Mucosa of gallbladder (tissue), 1 donor: ENCODE results near the gene AFF3. TPM values are rescaled to one million over a fixed set of nuclear protein-coding genes. Genes with fewer than 3 reads are reported as not detected.
"Not testable (repeated sequence)": the region's sequence is repeated elsewhere in the genome, so short reads cannot be mapped to it uniquely, and the experiment has no call there.

Experiments
- DNase-seq: peaks from one replicate; pipeline ENCODE4 v3.0.0-alpha.2; 2020; ENCODE audit warnings: low spot score
- total RNA-seq: library from RNA; stranded (reverse); gene quantifications from one replicate; pipeline ENCODE4 v1.2.1, GENCODE V29; 2021
- donor health status: DM: no; HTN: no; CAD: no.

The AFF3 gene
- total RNA-seq, 1 donor from 2014 or later, result 9.1 TPM

GRCh38 chr2:100151310-100151709, 8.9 kb upstream of the AFF3 start:
- DNase-seq, result no peak

GRCh38 chr2:100148883-100149282, 6.5 kb upstream of the AFF3 start:
- no peak for DNase-seq

- no peak for DNase-seq
Observed at GRCh38 chr2:100146657-100146960, 4.2 kb upstream of the AFF3 start.

- no peak for DNase-seq
Observed at GRCh38 chr2:100145893-100146656, 3.7 kb upstream of the AFF3 start.

GRCh38 chr2:100143286-100143685, 896 bp upstream of the AFF3 start:
- no peak for DNase-seq

GRCh38 chr2:100141906-100142305, 484 bp downstream of the AFF3 start:
- DNase-seq, result no peak

DNA sequence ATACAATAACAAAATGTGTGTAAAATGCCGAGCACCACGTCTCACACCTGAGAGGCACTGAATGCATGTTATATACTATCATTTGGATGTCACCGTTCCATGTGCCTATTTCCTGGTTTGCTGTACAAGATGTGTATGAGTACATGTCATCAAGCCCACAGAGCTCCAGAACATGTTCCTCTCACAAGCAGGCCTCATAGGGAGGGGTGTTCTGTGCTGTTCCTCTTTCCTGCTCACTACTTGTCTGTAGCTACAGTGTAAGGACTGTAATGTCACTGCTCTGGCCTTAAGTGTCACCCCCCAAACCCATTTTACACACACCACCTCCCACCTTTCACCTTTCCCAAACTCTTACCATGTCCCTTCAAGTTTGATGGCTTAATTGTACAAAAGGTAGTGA, 1.8 kb downstream of the AFF3 start:
- DNase-seq, result no peak

- no peak for DNase-seq
Observed at GRCh38 chr2:100137866-100138570, 4.4 kb downstream of the AFF3 start.

GRCh38 chr2:100137318-100137717, 5.1 kb downstream of the AFF3 start:
- no peak for DNase-seq

DNA sequence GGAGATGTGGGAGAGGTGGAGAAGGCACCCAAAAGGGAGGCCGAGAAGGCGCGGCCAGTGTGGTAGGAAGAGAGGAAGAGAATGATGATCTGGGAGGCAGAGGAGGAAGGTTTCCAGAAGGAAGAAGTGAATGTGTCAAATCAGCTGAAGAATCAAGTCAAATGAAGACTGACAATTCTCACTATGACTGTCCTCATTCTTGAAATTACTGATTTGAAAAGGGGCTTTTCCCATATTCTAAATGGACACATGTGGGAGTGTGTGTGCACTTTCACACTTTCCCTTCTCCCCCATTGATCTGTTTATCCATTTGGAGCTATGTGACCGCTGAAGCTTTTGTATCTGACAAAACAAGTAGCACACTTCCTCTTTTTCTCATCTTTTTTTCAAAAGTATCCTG, 6.1 kb downstream of the AFF3 start:
- DNase-seq, result no peak

GRCh38 chr2:100135415-100135814, 7.0 kb downstream of the AFF3 start:
- DNase-seq, result no peak

DNA sequence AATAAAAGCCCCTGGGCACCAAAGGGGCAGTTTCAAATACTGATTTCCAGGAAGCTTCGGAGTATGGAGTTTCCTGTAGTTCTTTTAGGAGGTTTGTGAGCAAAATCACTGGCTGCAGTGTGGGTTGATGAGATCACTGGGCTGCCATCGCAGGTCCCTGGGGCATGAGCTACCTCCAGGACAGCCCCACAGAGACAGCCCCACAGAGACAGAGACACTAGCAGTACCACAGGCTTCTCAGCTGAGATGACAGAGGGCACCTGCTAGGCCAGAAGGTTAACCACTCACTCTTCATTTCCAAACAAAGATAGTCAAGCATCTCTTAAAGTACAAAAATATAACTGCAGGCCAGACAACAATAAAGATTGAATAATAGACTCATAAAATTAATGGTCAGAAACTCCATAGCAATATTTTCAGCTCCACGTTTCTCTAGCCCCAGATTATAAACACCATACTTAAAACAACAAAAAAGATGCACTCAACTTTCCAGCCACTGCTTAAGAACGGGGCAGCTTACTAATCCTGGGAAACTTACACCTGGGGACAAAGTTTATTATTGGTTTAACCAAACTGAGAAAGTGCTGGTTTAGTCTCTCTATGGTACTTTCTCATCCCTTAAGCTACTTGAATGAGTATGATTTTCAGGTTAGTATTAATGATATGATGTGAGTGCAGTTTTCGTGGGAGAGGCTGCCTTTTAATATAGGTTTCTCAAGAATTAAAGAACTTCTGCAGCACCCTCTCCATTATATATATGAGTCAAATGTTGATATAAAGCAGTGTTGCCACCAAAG, 11.6 kb downstream of the AFF3 start:
- no peak for DNase-seq

DNA sequence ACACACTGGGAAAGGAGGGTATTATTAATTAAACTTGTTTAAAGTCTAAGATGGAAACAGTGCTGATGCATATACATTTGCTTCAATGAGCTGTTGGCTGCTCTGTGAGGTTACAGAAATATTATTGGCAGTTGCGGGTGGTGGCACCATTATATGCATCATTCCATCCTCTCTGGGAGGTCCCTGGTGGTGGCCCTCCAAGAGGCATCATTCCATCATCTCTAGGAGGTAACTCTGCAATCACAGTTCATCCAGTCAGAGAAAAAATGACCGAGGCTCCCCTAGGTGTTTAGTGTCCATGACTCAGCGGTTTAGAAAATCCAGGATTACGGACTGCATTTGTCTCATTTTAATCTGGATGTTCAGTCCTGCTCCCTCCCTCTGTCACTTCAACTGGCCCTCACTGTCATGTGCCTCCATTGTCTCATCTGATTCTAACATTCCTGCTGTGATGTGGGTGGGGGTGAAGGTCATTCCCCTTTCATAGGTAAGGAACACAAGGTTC, 15.4 kb downstream of the AFF3 start:
- DNase-seq, result no peak

- DNase-seq, result no peak
Observed at GRCh38 chr2:100126201-100126600, 16.2 kb downstream of the AFF3 start.

DNA sequence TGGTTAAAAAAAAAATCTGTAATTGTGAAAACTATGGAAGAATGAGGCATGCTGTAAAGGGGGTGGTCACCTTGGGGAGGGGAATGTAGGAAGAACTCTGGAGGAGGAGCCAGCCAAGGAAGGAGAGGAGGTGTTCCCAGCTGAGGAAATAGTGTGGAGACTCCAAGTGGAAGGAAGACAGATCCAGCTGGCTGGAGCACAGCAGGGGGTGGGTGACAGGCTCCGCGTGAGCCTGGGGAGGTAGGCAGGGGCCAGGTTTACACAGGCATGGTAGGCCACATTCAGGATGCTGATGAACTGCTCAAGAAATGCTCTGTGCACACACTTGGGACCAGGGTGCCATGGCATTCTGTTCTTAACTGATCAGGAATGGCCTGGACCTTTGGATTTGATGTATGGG, 16.8 kb downstream of the AFF3 start:
- no peak for DNase-seq

DNA sequence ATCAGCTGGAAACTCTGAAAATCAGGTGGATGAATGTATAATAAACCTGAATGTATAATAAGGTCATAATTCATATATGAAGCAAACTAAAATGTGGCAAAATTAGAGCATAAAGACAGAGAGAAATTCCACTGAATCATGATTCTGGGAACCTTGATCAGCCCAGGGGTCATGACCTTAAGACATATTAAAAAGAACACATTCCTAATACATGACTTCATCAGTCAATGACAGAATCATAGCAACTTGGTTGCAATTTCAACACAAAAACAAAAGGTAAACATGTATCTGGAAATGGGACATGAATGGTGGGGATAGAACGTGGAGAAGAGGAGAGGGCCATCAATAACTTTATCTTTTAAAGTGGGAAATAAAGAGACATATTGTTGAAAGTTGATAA, 17.6 kb downstream of the AFF3 start:
- DNase-seq, result no peak

DNA sequence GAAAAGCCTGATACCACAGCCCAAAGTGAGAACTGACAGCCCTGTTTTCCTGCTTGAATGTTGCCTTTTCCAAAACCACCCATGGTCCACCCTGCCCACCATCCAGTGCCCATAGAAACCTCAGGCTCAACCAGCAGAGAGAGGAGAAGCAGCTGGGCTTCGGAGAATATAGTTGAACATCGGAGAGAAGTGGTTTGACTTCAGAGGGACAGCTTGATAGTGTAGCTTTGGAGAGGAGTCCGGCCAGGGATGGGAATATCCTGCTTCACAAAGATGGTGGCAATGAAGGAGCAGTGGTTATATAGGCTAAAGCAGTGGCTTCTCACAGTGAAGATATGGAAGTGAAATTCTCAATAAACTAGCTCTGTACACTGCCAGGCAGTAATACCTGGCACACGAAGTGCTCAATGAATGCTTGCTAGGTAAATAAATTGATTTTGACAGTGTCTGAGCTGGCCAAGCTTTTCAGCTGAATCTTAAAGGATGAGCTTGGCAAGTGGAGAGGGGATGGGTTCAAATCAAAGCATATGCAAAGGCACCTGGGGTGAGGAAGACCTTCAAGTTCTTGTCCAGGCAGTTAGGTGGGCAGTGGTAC, 21.2 kb downstream of the AFF3 start:
- no peak for DNase-seq

- DNase-seq, result no peak
Observed at GRCh38 chr2:100119235-100119634, 23.2 kb downstream of the AFF3 start.

DNA sequence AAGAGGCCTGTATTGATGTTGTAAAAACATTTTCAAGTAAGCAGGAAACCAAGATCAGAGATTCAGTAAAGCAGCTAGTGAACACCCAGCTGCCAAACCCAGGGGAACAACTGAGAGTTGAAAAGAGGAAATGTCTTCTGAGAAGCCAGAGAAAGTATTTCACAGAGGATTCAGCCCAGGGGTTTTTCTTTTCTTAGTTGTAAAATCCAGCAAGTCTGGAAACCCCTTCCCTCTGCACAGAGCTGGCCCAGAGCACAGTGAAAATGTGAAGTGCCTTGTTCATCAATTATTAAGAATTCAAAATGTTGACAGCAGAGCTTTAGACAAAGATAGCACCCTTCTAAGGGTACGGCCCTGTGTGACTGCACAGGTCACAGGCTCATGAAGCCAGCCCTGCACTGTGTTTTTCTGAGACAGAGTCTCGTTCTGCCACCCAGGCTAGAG, 28.4 kb downstream of the AFF3 start:
- DNase-seq, result no peak

- DNase-seq, result no peak
Observed at GRCh38 chr2:100110614-100111000, 31.8 kb downstream of the AFF3 start.

DNA sequence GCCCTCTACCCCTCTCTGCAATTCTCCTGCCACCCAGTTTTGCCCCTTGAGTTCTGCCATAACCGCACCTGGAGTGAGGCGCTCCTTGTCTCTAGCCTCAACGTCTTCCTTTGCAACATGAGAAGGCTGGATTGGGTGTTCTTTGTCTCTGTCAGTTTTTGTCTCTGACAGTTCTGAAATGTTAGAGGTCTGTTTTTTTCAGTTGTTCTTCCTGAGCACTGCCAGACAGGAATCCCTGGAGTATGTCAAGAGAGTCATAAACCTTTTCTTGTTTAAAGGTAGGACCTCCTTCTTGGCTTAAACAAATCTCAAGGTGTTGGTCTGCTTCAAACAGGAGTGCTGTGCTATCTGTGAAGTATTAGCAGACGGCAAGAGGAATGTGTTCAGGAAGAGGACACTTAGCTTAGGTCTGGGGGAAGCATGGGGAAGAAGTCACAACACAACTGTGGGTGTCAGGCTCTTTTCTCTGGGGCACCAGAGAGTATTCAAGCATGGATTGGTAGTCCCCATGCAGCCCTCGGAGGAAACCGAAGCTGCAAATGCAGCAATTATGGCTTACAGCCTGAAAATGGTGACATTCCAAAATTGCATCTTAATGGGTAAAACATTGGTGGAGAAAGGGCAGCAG, 32.3 kb downstream of the AFF3 start:
- no peak for DNase-seq

- DNase-seq, result not testable (repeated sequence)
Observed at GRCh38 chr2:100108648-100109020, 33.8 kb downstream of the AFF3 start.
